Measurements from ENCODE around the gene CFTR.

Gene CFTR

DNA sequence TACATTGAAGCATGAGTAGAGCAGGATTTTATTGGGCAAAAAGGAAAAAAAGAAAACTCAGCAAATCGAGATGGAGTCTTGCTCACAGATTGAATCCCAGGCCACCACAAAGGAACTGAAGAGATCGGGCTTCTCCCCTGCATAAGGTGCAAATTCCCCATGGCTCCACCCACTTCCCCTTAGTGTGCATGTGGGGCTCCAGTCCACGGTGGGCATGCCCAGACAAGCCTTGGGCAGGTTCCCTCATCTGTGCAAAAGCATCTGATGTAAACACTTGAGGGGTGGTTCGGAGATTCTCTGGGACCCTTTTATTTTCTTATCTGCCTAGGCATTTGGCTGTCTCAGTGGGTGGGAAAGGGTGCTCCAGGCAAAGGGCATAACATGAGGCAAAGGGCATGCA is 150.7 kb downstream of the CFTR start:
- intact Hi-C loops (cut with DNase I; ENCODE audit: low total_unique reads) = no loop called here
- H3K27ac ChIP-seq = no peak overlapping the region
- DNase-seq = no peak
- H3K4me3 ChIP-seq = no peak overlapping the region
- no peaks in the 10 kb centered on the region for H3K36me3 ChIP-seq
- H3K9me3 ChIP-seq = no peaks in the 10 kb centered on the region
- no peaks in the 10 kb centered on the region for H3K27me3 ChIP-seq
- TF ChIP-seq, protein P1, sequence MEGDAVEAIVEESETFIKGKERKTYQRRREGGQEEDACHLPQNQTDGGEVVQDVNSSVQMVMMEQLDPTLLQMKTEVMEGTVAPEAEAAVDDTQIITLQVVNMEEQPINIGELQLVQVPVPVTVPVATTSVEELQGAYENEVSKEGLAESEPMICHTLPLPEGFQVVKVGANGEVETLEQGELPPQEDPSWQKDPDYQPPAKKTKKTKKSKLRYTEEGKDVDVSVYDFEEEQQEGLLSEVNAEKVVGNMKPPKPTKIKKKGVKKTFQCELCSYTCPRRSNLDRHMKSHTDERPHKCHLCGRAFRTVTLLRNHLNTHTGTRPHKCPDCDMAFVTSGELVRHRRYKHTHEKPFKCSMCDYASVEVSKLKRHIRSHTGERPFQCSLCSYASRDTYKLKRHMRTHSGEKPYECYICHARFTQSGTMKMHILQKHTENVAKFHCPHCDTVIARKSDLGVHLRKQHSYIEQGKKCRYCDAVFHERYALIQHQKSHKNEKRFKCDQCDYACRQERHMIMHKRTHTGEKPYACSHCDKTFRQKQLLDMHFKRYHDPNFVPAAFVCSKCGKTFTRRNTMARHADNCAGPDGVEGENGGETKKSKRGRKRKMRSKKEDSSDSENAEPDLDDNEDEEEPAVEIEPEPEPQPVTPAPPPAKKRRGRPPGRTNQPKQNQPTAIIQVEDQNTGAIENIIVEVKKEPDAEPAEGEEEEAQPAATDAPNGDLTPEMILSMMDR (IDR thresholded peaks at IDR 0.05) = no peak
- no peaks in the 10 kb centered on the region for H3K4me1 ChIP-seq

DNA sequence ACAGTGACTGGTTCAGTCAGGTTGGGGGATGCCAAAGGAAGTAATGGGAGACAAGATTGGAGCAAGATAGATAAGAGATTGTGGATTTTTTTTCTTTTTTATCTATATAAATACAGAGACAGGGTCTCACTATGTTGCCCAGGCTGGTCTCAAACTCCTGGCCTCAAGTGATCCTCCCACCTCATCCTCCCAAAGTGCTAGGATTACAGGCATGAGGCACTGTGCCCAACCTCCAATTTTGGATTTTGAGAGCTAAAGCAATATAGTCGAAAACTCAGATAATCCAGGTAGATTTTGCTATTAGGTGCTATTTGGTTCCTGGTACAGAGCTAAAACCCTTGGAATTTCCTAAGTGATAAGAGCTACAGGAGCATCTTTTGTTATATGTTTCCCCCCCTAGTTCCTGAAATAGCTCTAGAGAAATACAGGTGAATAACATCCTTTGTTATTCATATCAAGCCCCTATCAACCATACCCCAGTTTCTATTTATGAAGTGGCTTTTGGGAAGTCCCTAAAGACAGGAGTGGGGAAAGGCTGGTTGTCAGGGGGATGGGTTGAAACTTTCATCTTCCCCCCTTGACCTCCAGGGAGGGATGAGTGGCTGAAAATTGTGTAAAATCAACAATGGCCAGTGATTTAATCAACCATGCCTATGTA is 151.2 kb downstream of the CFTR start:
- no peaks in the 10 kb centered on the region for H3K36me3 ChIP-seq
- H3K27ac ChIP-seq = no peak overlapping the region
- H3K4me3 ChIP-seq = no peak overlapping the region
- H3K4me1 ChIP-seq = no peaks in the 10 kb centered on the region
- TF ChIP-seq, protein P1 (IDR thresholded peaks at IDR 0.05) = no peak
- no peak for DNase-seq
- no peaks in the 10 kb centered on the region for H3K27me3 ChIP-seq
- no peaks in the 10 kb centered on the region for H3K9me3 ChIP-seq
- intact Hi-C loops (cut with DNase I; ENCODE audit: low total_unique reads) = no loop called here

DNA sequence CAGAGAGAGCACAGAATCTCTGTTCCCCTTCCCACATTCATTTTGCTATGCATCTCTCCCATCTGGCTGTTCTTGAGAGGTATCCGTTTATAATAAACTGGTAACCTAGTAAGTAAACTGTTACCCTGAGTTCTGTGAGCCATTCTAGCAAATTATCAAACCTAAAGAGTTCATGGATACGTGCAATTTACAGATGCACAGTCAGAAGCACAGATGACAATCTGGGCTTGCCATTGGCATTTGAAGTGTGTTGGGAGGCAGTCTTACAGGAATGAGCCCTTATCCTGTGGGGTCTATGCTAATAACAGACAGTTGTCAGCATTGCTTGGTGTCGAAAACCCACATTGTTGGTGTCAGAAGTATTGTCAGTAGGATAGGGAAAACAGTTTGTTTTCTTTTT is 151.8 kb downstream of the CFTR start:
- no peaks in the 10 kb centered on the region for H3K27me3 ChIP-seq
- no peaks in the 10 kb centered on the region for H3K9me3 ChIP-seq
- intact Hi-C loops (cut with DNase I; ENCODE audit: low total_unique reads) = no loop called here
- TF ChIP-seq, protein P1 (IDR thresholded peaks at IDR 0.05) = no peak
- no peak overlapping the region for H3K4me3 ChIP-seq
- no peaks in the 10 kb centered on the region for H3K36me3 ChIP-seq
- no peak overlapping the region for H3K27ac ChIP-seq
- no peaks in the 10 kb centered on the region for H3K4me1 ChIP-seq
- DNase-seq = no peak

DNA sequence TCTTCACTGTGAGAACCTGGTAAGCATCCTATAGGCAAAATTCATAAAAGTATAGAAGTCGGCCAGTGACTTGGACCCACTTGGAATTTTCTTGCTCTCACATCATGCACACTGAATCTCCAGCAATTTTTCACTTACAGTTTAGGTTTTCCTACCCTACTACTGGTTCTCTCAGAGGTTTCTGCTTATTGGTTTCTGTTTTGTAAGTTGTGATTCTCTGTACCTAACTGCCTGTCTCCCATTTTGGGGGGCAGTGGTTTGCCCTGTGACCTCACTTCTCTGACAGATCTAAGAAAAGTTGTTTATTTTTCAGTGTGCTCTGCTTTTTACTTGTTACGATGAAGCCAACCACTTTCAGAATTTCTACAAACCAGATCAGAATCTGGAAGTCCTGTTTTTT is 158.1 kb downstream of the CFTR start:
- H3K4me3 ChIP-seq = no peak overlapping the region
- H3K4me1 ChIP-seq = no peaks in the 10 kb centered on the region
- no peak overlapping the region for H3K27ac ChIP-seq
- intact Hi-C loops (cut with DNase I; ENCODE audit: low total_unique reads) = no loop called here
- H3K9me3 ChIP-seq = no peaks in the 10 kb centered on the region
- no peaks in the 10 kb centered on the region for H3K27me3 ChIP-seq
- DNase-seq = no peak
- TF ChIP-seq, protein P1 (IDR thresholded peaks at IDR 0.05) = no peak
- H3K36me3 ChIP-seq = no peaks in the 10 kb centered on the region

DNA sequence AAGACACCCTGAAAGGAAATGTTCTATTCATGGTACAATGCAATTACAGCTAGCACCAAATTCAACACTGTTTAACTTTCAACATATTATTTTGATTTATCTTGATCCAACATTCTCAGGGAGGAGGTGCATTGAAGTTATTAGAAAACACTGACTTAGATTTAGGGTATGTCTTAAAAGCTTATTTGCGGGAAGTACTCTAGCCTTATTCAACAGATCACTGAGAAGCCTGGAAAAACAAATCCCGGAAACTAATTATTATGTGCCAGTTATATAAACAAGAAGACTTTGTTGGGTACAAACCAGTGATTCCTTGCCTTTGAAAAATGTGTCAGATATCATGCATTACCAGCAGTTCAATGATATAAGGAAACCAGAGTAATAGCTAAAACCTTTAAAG is 160.1 kb downstream of the CFTR start:
- Histone ChIP-seq H3K27ac (no peak overlapping the region), H3K27me3 (no peaks in the 10 kb centered on the region), H3K4me1 (no peaks in the 10 kb centered on the region), H3K4me3 (no peak overlapping the region), H3K9me3 (no peaks in the 10 kb centered on the region), H3K36me3 (no peaks in the 10 kb centered on the region)
- intact Hi-C loops (cut with DNase I; ENCODE audit: low total_unique reads) = no loop called here
- DNase-seq = no peak
- TF ChIP-seq, protein P1 (IDR thresholded peaks at IDR 0.05) = no peak

DNA sequence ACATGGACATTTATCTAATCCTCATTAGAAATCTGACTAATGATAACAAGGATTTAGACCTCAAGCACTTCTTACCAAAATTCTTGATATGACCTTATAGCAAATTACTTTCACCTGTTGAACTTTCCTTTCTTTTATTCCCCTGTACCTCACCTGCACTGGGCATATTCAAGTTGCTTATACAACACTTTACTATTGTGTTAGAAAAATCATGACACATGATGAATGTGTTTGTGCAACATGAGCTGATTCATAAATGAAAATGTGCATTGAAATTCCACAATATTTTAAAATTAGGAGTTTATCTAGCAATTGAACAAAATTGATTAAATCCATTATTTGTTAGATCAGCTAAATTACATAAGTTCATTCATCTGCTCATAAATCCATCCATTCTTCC is 160.6 kb downstream of the CFTR start:
- intact Hi-C loops (cut with DNase I; ENCODE audit: low total_unique reads) = no loop called here
- H3K9me3 ChIP-seq = no peaks in the 10 kb centered on the region

More for the DNA sequence above, 160.6 kb downstream of the CFTR start:
- H3K36me3 ChIP-seq = no peaks in the 10 kb centered on the region
- no peak overlapping the region for H3K27ac ChIP-seq
- TF ChIP-seq, protein P1 (IDR thresholded peaks at IDR 0.05) = no peak
- H3K4me3 ChIP-seq = no peak overlapping the region
- no peaks in the 10 kb centered on the region for H3K4me1 ChIP-seq
- no peaks in the 10 kb centered on the region for H3K27me3 ChIP-seq
- DNase-seq = no peak
